DND-41 (cell line): ENCODE results near the gene ZXDC.

Source experiments
- CTCF ChIP-seq: IDR thresholded peaks from 2 replicates; pipeline ENCODE4 v1.5.1; 2012; ENCODE audit warnings: borderline replicate concordance, low read length, moderate library complexity, mild to moderate bottlenecking; ENCODE audit not compliant: poor library complexity, severe bottlenecking; ENCODE audit errors: extremely low read depth
- EZH2 ChIP-seq: IDR thresholded peaks from 3 replicates; pipeline ENCODE4 v1.6.1; 2012; ENCODE audit warnings: borderline replicate concordance, low read depth, mild to moderate bottlenecking, moderate library complexity, low read length, inconsistent platforms; ENCODE audit not compliant: severe bottlenecking

GRCh38 chr3:126393563-126393962 lies 82.1 kb downstream of the ZXDC start:
- TF ChIP-seq CTCF, result no peak
- no peak for TF ChIP-seq EZH2
